Neural crest cell (in vitro differentiated cells): ENCODE data around the gene ACBD3. TPM values are rescaled to one million over a fixed set of nuclear protein-coding genes. Genes with fewer than 3 reads are reported as not detected.
"Not testable (repeated sequence)": the region's sequence is repeated elsewhere in the genome, so short reads cannot be mapped to it uniquely, and the experiment has no call there.

Experiments
- DNase-seq: peaks from one replicate; pipeline ENCODE4 v3.0.0; 2021; ENCODE audit warnings: low read depth, mixed read lengths, low spot score
- H3K27ac Mint-ChIP-seq: one replicate; pipeline ENCODE4 v1.8.0; 2021; ENCODE audit warnings: mild to moderate bottlenecking, mixed read lengths; ENCODE audit not compliant: unreplicated experiment
- H3K27me3 Mint-ChIP-seq: 2 replicates; pipeline ENCODE4 v1.8.0; 2021; ENCODE audit warnings: low read depth, mild to moderate bottlenecking, mixed read lengths
- H3K36me3 Mint-ChIP-seq: 2 replicates; pipeline ENCODE4 v1.8.0; 2021; ENCODE audit warnings: low read depth, mild to moderate bottlenecking, mixed read lengths
- H3K4me1 Mint-ChIP-seq: 2 replicates; pipeline ENCODE4 v1.8.0; 2021; ENCODE audit warnings: mixed read lengths
- H3K4me3 Mint-ChIP-seq: one replicate; pipeline ENCODE4 v1.8.0; 2021; ENCODE audit warnings: mild to moderate bottlenecking, mixed read lengths
- H3K9me3 Mint-ChIP-seq: 2 replicates; pipeline ENCODE4 v1.8.0; 2021; ENCODE audit warnings: mixed read lengths
- CTCF ChIP-seq: fragments of 200-600 bp; sonication (generic); conservative IDR thresholded peaks from 2 replicates; pipeline ENCODE4 v1.5.0; 2021; ENCODE audit warnings: antibody characterized with exemption, mild to moderate bottlenecking
- total RNA-seq: library from RNA; stranded (reverse); gene quantifications from 2 replicates; pipeline ENCODE4 v1.2.1, GENCODE V29; 2021

ACBD3 gene
- total RNA-seq, 1 donor from 2014 or later, result 22.1 TPM

GRCh38 chr1:226207048-226207447 lies 20.5 kb upstream of the ACBD3 start:
- no peaks in the 10 kb centered on the region for H3K4me1 Mint-ChIP-seq
- peaks cover 5% of the 10 kb centered on the region for H3K27me3 Mint-ChIP-seq
- no peak for TF ChIP-seq CTCF
- no peak overlapping the region for H3K4me3 Mint-ChIP-seq
- no peak for DNase-seq
- H3K36me3 Mint-ChIP-seq, result no peaks in the 10 kb centered on the region
- no peaks in the 10 kb centered on the region for H3K9me3 Mint-ChIP-seq
- H3K27ac Mint-ChIP-seq, result no peak overlapping the region

GRCh38 chr1:226204198-226204597 lies 17.7 kb upstream of the ACBD3 start:
- DNase-seq, result no peak
- Mint-ChIP-seq H3K36me3 (no peaks in the 10 kb centered on the region), H3K27ac (no peak overlapping the region), H3K9me3 (peaks cover 2% of the 10 kb centered on the region), H3K27me3 (peaks cover 12% of the 10 kb centered on the region), H3K4me3 (no peak overlapping the region), H3K4me1 (no peaks in the 10 kb centered on the region)
- no peak for TF ChIP-seq CTCF

GRCh38 chr1:226203655-226204054 lies 17.1 kb upstream of the ACBD3 start:
- no peaks in the 10 kb centered on the region for H3K36me3 Mint-ChIP-seq
- no peaks in the 10 kb centered on the region for H3K4me1 Mint-ChIP-seq
- H3K9me3 Mint-ChIP-seq, result peaks cover 2% of the 10 kb centered on the region
- H3K27ac Mint-ChIP-seq, result no peak overlapping the region
- no peak for TF ChIP-seq CTCF
- no peak for DNase-seq
- H3K27me3 Mint-ChIP-seq, result peaks cover 12% of the 10 kb centered on the region
- H3K4me3 Mint-ChIP-seq, result no peak overlapping the region

- no peaks in the 10 kb centered on the region for H3K36me3 Mint-ChIP-seq
- no peak overlapping the region for H3K4me3 Mint-ChIP-seq
- H3K27me3 Mint-ChIP-seq, result peaks cover 12% of the 10 kb centered on the region
- H3K27ac Mint-ChIP-seq, result no peak overlapping the region
- DNase-seq, result no peak
- peaks cover 2% of the 10 kb centered on the region for H3K9me3 Mint-ChIP-seq
- H3K4me1 Mint-ChIP-seq, result no peaks in the 10 kb centered on the region
- TF ChIP-seq CTCF, result no peak
Observed at GRCh38 chr1:226203240-226203639, 16.7 kb upstream of the ACBD3 start.

- not testable (repeated sequence) for DNase-seq, H3K9me3 Mint-ChIP-seq, H3K4me1 Mint-ChIP-seq, H3K4me3 Mint-ChIP-seq, H3K27ac Mint-ChIP-seq, H3K36me3 Mint-ChIP-seq
- peaks cover 12% of the 10 kb centered on the region for H3K27me3 Mint-ChIP-seq
Observed at GRCh38 chr1:226202666-226203065, 16.1 kb upstream of the ACBD3 start.

GRCh38 chr1:226202246-226202645 lies 15.7 kb upstream of the ACBD3 start:
- TF ChIP-seq CTCF, result no peak
- DNase-seq, result no peak
- Mint-ChIP-seq H3K4me1 (no peaks in the 10 kb centered on the region), H3K9me3 (peaks cover 2% of the 10 kb centered on the region), H3K36me3 (no peaks in the 10 kb centered on the region), H3K4me3 (no peak overlapping the region), H3K27me3 (peaks cover 12% of the 10 kb centered on the region), H3K27ac (no peak overlapping the region)
